OCI-LY3 (cell line): ENCODE results near the gene ACOT11.

Experiments
- H2AFZ ChIP-seq: fragments of 200-600, 300-600 bp; shearing (Covaris generic); 2 replicates; pipeline ENCODE4 v1.6.0; 2014; ENCODE audit warnings: antibody characterized with exemption, low read depth, low read length
- H3K27ac ChIP-seq: fragments of 200-600, 300-600 bp; sonication (generic); 2 replicates; pipeline ENCODE4 v1.5.1; 2014; ENCODE audit warnings: mild to moderate bottlenecking, low read length, moderate library complexity, mixed read lengths
- H3K27me3 ChIP-seq: fragments of 200-600, 300-600 bp; sonication (generic); 2 replicates; pipeline ENCODE4 v1.6.1; 2014; ENCODE audit warnings: low read depth, low read length, mixed read lengths
- H3K36me3 ChIP-seq: fragments of 200-600, 300-600 bp; sonication (generic); replicated peaks from 2 replicates; pipeline ENCODE3; 2014; ENCODE audit warnings: low read depth, low read length, mixed read lengths
- H3K4me1 ChIP-seq: fragments of 300-600, 200-600 bp; sonication (generic); 2 replicates; pipeline ENCODE4 v1.6.1; 2014; ENCODE audit warnings: low read length, mixed read lengths
- H3K4me2 ChIP-seq: fragments of 200-600, 300-600 bp; sonication (generic); 2 replicates; pipeline ENCODE4 v1.6.1; 2014; ENCODE audit warnings: low read length, mixed read lengths
- H3K4me3 ChIP-seq: fragments of 300-600, 200-600 bp; sonication (generic); 2 replicates; pipeline ENCODE4 v1.5.1; 2014; ENCODE audit warnings: antibody characterized with exemption, mild to moderate bottlenecking, low read length, moderate library complexity
- H3K79me2 ChIP-seq: fragments of 300-600, 200-600 bp; shearing (Covaris generic); 2 replicates; pipeline ENCODE4 v1.6.1; 2014; ENCODE audit warnings: mild to moderate bottlenecking, low read length, mixed read lengths
- H3K9ac ChIP-seq: fragments of 300-600, 200-600 bp; shearing (Covaris generic); 2 replicates; pipeline ENCODE4 v1.6.0; 2014; ENCODE audit warnings: mild to moderate bottlenecking, low read length, moderate library complexity
- H3K9me3 ChIP-seq: fragments of 200-600, 300-600 bp; shearing (Covaris generic); 2 replicates; pipeline ENCODE4 v1.6.1; 2014; ENCODE audit warnings: low read length, mixed read lengths; ENCODE audit not compliant: insufficient read depth
- H4K20me1 ChIP-seq: fragments of 200-600, 300-600 bp; sonication (generic); 2 replicates; pipeline ENCODE4 v1.6.1; 2016; ENCODE audit warnings: low read length, mixed read lengths; ENCODE audit not compliant: insufficient read depth
- CTCF ChIP-seq: fragments of 200-600, 300-600 bp; sonication (generic); IDR thresholded peaks from 2 replicates; pipeline ENCODE4 v1.5.1; 2014; ENCODE audit warnings: antibody characterized with exemption, low read length, low read depth
- EZH2phosphoT487 ChIP-seq: fragments of 200-600 bp; shearing (Covaris generic); IDR thresholded peaks from 2 replicates; pipeline ENCODE4 v1.6.1; 2018; ENCODE audit warnings: antibody characterized with exemption, mixed run types, low read depth

The ACOT11 gene

DNA sequence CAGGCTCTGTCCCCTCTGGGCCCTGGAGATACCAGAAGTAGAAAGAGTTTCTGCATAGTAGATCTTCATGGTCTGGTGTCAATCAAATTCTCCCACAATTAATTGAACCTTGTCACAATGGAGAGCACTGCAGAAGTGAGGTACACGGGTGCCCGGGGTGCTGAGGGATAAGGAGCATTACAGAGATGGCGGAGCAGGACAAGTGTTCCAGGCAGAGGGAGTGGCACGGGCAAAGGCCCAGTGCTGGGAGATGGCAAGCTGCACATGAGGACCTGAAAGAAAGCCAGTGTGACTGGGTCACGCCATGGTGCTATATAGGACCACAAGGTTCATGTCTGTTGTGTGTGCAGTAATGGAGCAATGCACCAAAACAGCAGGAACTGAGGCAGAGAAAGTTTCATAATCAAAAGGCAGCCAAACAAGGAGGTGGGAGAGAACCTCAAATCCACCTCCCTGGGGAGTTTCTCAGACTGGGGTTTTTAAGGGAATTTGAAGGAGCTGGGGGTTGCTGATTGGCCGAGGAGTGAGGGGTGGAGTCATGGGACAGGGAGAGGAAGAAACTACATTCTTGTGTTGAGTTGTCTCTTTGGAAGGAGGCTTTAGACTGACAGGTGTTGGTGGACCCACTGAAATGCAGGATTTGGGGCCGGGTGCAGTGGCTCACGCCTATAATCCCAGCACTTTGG, 27.7 kb downstream of the ACOT11 start:
- Histone ChIP-seq H4K20me1 (no peaks in the 10 kb centered on the region), H3K4me3 (no peak overlapping the region), H3K4me2 (no peak overlapping the region), H3K27ac (no peak overlapping the region), H3K9me3 (no peaks in the 10 kb centered on the region), H3K9ac (no peak overlapping the region), H3K79me2 (no peaks in the 10 kb centered on the region), H3K36me3 (no peaks in the 10 kb centered on the region), H3K4me1 (no peaks in the 10 kb centered on the region), H2AFZ (no peak overlapping the region), H3K27me3 (no peaks in the 10 kb centered on the region)
- TF ChIP-seq EZH2phosphoT487 (no peak), CTCF (no peak)

DNA sequence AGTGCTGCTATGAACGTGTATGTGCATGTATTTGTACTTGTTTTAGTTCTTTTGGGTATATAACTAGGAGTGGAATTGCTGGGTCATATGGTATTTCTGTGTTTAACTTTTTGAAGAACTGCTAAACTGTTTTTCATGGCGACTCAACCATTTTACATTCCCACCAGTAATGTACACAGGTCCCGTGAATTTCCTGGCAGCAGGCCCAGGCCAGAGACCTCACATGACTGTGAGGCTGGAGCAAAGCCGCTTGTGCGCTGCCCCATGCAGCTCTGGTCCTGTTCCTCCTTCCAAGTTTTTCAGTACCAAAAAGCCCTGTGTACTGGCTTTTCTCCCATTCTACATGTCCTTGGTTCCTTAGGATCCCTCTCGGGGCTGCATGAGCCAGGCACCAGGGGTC, 29.6 kb downstream of the ACOT11 start:
- no peak overlapping the region for H2AFZ ChIP-seq
- H3K36me3 ChIP-seq: no peaks in the 10 kb centered on the region
- no peaks in the 10 kb centered on the region for H3K79me2 ChIP-seq
- H3K9ac ChIP-seq: no peak overlapping the region
- H3K9me3 ChIP-seq: no peaks in the 10 kb centered on the region
- no peak overlapping the region for H3K4me2 ChIP-seq
- no peaks in the 10 kb centered on the region for H3K4me1 ChIP-seq
- H3K27me3 ChIP-seq: no peaks in the 10 kb centered on the region
- TF ChIP-seq CTCF (no peak), EZH2phosphoT487 (no peak)
- no peak overlapping the region for H3K4me3 ChIP-seq
- H4K20me1 ChIP-seq: no peaks in the 10 kb centered on the region
- no peak overlapping the region for H3K27ac ChIP-seq

GRCh38 chr1:54579337-54579781, 31.3 kb downstream of the ACOT11 start:
- Histone ChIP-seq H2AFZ (no peak overlapping the region), H3K4me1 (no peaks in the 10 kb centered on the region), H3K27me3 (no peaks in the 10 kb centered on the region), H4K20me1 (no peaks in the 10 kb centered on the region), H3K4me2 (no peak overlapping the region), H3K4me3 (no peak overlapping the region), H3K9me3 (no peaks in the 10 kb centered on the region), H3K79me2 (no peaks in the 10 kb centered on the region), H3K9ac (no peak overlapping the region), H3K36me3 (no peaks in the 10 kb centered on the region), H3K27ac (no peak overlapping the region)
- TF ChIP-seq EZH2phosphoT487 (no peak), CTCF (no peak)

- Histone ChIP-seq H3K27me3 (no peaks in the 10 kb centered on the region), H3K9me3 (no peaks in the 10 kb centered on the region), H3K36me3 (no peaks in the 10 kb centered on the region), H3K4me1 (no peaks in the 10 kb centered on the region), H2AFZ (no peak overlapping the region), H3K9ac (no peak overlapping the region), H3K4me2 (no peak overlapping the region), H3K79me2 (no peaks in the 10 kb centered on the region), H4K20me1 (no peaks in the 10 kb centered on the region), H3K27ac (no peak overlapping the region), H3K4me3 (no peak overlapping the region)
- TF ChIP-seq CTCF: no peak
- TF ChIP-seq EZH2phosphoT487: no peak
These were observed 33.0 kb downstream of the ACOT11 start for GRCh38 chr1:54580856-54581550.
